ENCODE measurements around the gene CLIP1. TPM values are rescaled to one million over a fixed set of nuclear protein-coding genes. Genes with fewer than 3 reads are reported as not detected.

The CLIP1 gene
- total and polyA plus RNA-seq, 2 of the 13 experiments (the other 11 are each of a cell fraction or from before 2014, with no cell fraction given): 28.9 to 43.7 TPM

- TF ChIP-seq DDIT3 (CRISPR knock-in tag; IDR thresholded peaks at IDR 0.05) (no peak), MTF2 (CRISPR knock-in tag; IDR thresholded peaks at IDR 0.05; ENCODE audit: borderline replicate concordance) (no peak), AHR (CRISPR knock-in tag; IDR thresholded peaks at IDR 0.05) (no peak), ZSCAN25 (CRISPR knock-in tag; IDR thresholded peaks at IDR 0.05) (no peak), SMC3 (IDR thresholded peaks at IDR 0.05; ENCODE audit: low read length) (0 out of 2 replicates have a peak, but pooled peaks have one; percentile 2), ZNF644 (CRISPR knock-in tag; IDR thresholded peaks at IDR 0.05; ENCODE audit: low read depth) (no peak), ZNF292 (CRISPR knock-in tag; IDR thresholded peaks at IDR 0.05; ENCODE audit: borderline replicate concordance, low read depth) (no peak), ZNF841 (CRISPR knock-in tag; IDR thresholded peaks at IDR 0.05; ENCODE audit: borderline replicate concordance) (no peak), ZNF280D (CRISPR knock-in tag; IDR thresholded peaks at IDR 0.05) (peak; percentile 63; the same call in 1 of the 2 replicates), ZNF513 (CRISPR knock-in tag; conservative IDR thresholded peaks at IDR 0.05) (no peak), RXRA (CRISPR knock-in tag; IDR thresholded peaks at IDR 0.05) (no peak), ZNF768 (CRISPR knock-in tag; IDR thresholded peaks at IDR 0.05) (no peak), GATAD2A (CRISPR knock-in tag; IDR thresholded peaks at IDR 0.05) (peak; percentile 12; the same call in 1 of the 2 replicates), ATF1 (CRISPR knock-in tag; IDR thresholded peaks at IDR 0.05) (no peak), BRF2 (CRISPR knock-in tag; IDR thresholded peaks at IDR 0.05) (no peak), BCL3 (CRISPR knock-in tag; IDR thresholded peaks at IDR 0.05) (no peak), CHD4 (IDR thresholded peaks at IDR 0.05; ENCODE audit: borderline replicate concordance, low read length) (peak; percentile 73; the same call in 1 of the 2 replicates), ATF3 (CRISPR knock-in tag; IDR thresholded peaks at IDR 0.05) (no peak), ZNF264 (CRISPR knock-in tag; IDR thresholded peaks at IDR 0.05) (no peak), EHMT2 (IDR thresholded peaks at IDR 0.05; ENCODE audit: borderline replicate concordance, low read depth, low read length) (no peak), GTF2F1 (IDR thresholded peaks at IDR 0.05; ENCODE audit: low read length) (no peak), ZNF678 (CRISPR knock-in tag; IDR thresholded peaks at IDR 0.05) (no peak), ZNF362 (CRISPR knock-in tag; IDR thresholded peaks at IDR 0.05; ENCODE audit: borderline replicate concordance) (peak; percentile 69; the same call in 1 of the 2 replicates), ZNF124 (CRISPR knock-in tag; IDR thresholded peaks at IDR 0.05) (no peak)
Measured at GRCh38 chr12:122449317-122449716, 26.8 kb upstream of the CLIP1 start (continued).
